ENCODE results near the gene DNAH8.

DNAH8 gene

GRCh38 chr6:39075807-39076622 lies 360.9 kb downstream of the DNAH8 start:
- no peak for DNase-seq (ENCODE audit: low spot score)

GRCh38 chr6:39076623-39077535 lies 361.8 kb downstream of the DNAH8 start:
- DNase-seq (ENCODE audit: low spot score): no peak

- no peak for DNase-seq (ENCODE audit: low spot score)
These were observed 362.9 kb downstream of the DNAH8 start for GRCh38 chr6:39077882-39078594.

- no peak for DNase-seq (ENCODE audit: low spot score)
These were observed 363.6 kb downstream of the DNAH8 start for GRCh38 chr6:39078695-39079094.

- no peak for DNase-seq (ENCODE audit: low spot score)
These were observed 364.4 kb downstream of the DNAH8 start for GRCh38 chr6:39079197-39080125.
